Panc1 (cell line): ENCODE measurements around the gene BABAM2.

ENCODE experiments used
- POLR2AphosphoS5 ChIP-seq: IDR thresholded peaks from 2 replicates; pipeline ENCODE4 v1.6.1; 2012; ENCODE audit warnings: mild to moderate bottlenecking, low read depth, low read length, moderate library complexity
- TF ChIP-seq, protein P1 (sequence below): fragments of 450-650 bp; IDR thresholded peaks from 2 replicates; pipeline ENCODE4 v1.5.1; 2017; ENCODE audit warnings: mild to moderate bottlenecking

GRCh38 chr2:27967076-27967475 lies 76.5 kb downstream of the BABAM2 start:
- TF ChIP-seq, protein P1, sequence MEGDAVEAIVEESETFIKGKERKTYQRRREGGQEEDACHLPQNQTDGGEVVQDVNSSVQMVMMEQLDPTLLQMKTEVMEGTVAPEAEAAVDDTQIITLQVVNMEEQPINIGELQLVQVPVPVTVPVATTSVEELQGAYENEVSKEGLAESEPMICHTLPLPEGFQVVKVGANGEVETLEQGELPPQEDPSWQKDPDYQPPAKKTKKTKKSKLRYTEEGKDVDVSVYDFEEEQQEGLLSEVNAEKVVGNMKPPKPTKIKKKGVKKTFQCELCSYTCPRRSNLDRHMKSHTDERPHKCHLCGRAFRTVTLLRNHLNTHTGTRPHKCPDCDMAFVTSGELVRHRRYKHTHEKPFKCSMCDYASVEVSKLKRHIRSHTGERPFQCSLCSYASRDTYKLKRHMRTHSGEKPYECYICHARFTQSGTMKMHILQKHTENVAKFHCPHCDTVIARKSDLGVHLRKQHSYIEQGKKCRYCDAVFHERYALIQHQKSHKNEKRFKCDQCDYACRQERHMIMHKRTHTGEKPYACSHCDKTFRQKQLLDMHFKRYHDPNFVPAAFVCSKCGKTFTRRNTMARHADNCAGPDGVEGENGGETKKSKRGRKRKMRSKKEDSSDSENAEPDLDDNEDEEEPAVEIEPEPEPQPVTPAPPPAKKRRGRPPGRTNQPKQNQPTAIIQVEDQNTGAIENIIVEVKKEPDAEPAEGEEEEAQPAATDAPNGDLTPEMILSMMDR, result no peak
- no peak for TF ChIP-seq POLR2AphosphoS5
